ENCODE measurements around the gene SLC16A6. TPM values are rescaled to one million over a fixed set of nuclear protein-coding genes. Genes with fewer than 3 reads are reported as not detected.

Gene SLC16A6
- total and polyA plus RNA-seq, 2 of the 4 experiments (the other 2 are of a cell fraction), result 0.22 to 0.54 TPM

- peak within 1 kb of the TSS; percentile 81 for H4K91ac ChIP-seq (ENCODE audit: insufficient read depth, low read depth, low read length)
- peak within 1 kb of the TSS; percentile 99 for H2AFZ ChIP-seq (replicated peaks; ENCODE audit: low read length, poor library complexity)
- no peaks in the 10 kb centered on the region for H3K27me3 ChIP-seq (ENCODE audit: control insufficient read depth, insufficient read depth, low read length)
- H2AK5ac ChIP-seq (ENCODE audit: low read depth, low read length), result peak within 1 kb of the TSS; percentile 94
- peak within 1 kb of the TSS; percentile 93 for H3K4ac ChIP-seq (ENCODE audit: low read depth, low read length)
- no peaks in the 10 kb centered on the region for H3K9me3 ChIP-seq (ENCODE audit: control insufficient read depth, insufficient read depth, low read length)
- ATAC-seq (ENCODE audit: low read depth) (peak; percentile 98), DNase-seq (peak; percentile 91)
- no peak within 1 kb of the TSS; the same call in 2 of the 3 replicates for H2BK15ac ChIP-seq (ENCODE audit: low read depth, low read length)
- peak within 1 kb of the TSS; percentile 70 for H3K56ac ChIP-seq (ENCODE audit: extremely low read depth, insufficient read depth, low read length)
- H3K18ac ChIP-seq (ENCODE audit: low read depth, low read length), result peak within 1 kb of the TSS; percentile 25
- POLR2A ChIA-PET (ENCODE audit: unreplicated experiment), result interaction anchor here (0.5 to 0.6 kb wide), 2 partner anchors 127 to 334 kb away, joined by 4 to 5 read pairs; no protein-coding TSS in a partner anchor
- WGBS, 2 experiments (ENCODE audit: extremely low coverage in 2 of 2, insufficient read length in 1 of 2), result 1% methylated on average over 31 of the region's 97 CpGs; no CpG with 5 or more reads in 1 of the 2 experiments
- peaks cover 13 to 39% of the 10 kb centered on the region in 2 experiments; a peak in 3 of 4 replicates for H3K79me1 ChIP-seq (ENCODE audit: low read depth in 1 of 2, low read length in 2 of 2)
- H3K4me3 ChIP-seq (ENCODE audit: insufficient read depth, low read depth, low read length), result peak within 1 kb of the TSS; percentile 78
- H4K8ac ChIP-seq (ENCODE audit: low read depth in 2 of 2, low read length in 2 of 2), result peak within 1 kb of the TSS; percentile 75 to 93
- H3K14ac ChIP-seq (replicated peaks; ENCODE audit: low read depth, low read length), result peak within 1 kb of the TSS; percentile 98
- H3K36me3 ChIP-seq (ENCODE audit: control insufficient read depth, insufficient read depth, low read length), result peaks cover 3% of the 10 kb centered on the region; the same call in 1 of the 2 replicates
- H3K23ac ChIP-seq (ENCODE audit: low read depth, low read length), result peak within 1 kb of the TSS; percentile 85
- peak within 1 kb of the TSS; percentile 54 for H4K5ac ChIP-seq (ENCODE audit: low read depth, low read length)
- peak within 1 kb of the TSS; percentile 73 for H2BK5ac ChIP-seq (ENCODE audit: low read depth, low read length, poor library complexity, severe bottlenecking)
- H3K9ac ChIP-seq (ENCODE audit: low read depth, low read length), result peak within 1 kb of the TSS; percentile 93
- H2BK120ac ChIP-seq (ENCODE audit: low read depth, low read length), result peak within 1 kb of the TSS; percentile 20; the same call in 1 of the 2 replicates
- dilution Hi-C loops (cut with HindIII; ENCODE audit: low sequenced_read_pairs, unreplicated experiment) (no loop called here), intact Hi-C loops (cut with micrococcal nuclease) (loop anchor here (5.0 kb wide), 1 partner anchor 75 kb away; no protein-coding TSS in a partner anchor), in situ Hi-C loops (cut with MboI; ENCODE audit: low sequenced_read_pairs) (no loop called here)
- H3K27ac ChIP-seq (ENCODE audit: insufficient read depth, low read length), result peak within 1 kb of the TSS; percentile 86
- H3K4me1 ChIP-seq (ENCODE audit: control insufficient read depth, insufficient read depth, low read length), result no peaks in the 10 kb centered on the region
- peaks cover 9% of the 10 kb centered on the region for H3K9me1 ChIP-seq (ENCODE audit: insufficient read depth, low read length)
- peak within 1 kb of the TSS; percentile 93 for H2AK9ac ChIP-seq (replicated peaks; ENCODE audit: low read depth, low read length, poor library complexity)
- H2BK20ac ChIP-seq (ENCODE audit: low read depth, low read length), result no peak within 1 kb of the TSS
- peak within 1 kb of the TSS; percentile 92 for H3K4me2 ChIP-seq (ENCODE audit: low read depth, low read length)
- CTCF ChIA-PET, result interaction anchor here (0.8 kb wide), 1 partner anchor 151 kb away, joined by 3 read pairs; no protein-coding TSS in a partner anchor
- H4K20me1 ChIP-seq (ENCODE audit: insufficient read depth, low read length), result no peaks in the 10 kb centered on the region
- no TSS peak for BruUV-seq (replicated peaks)
- TF ChIP-seq ELK1 (IDR thresholded peaks at IDR 0.05; ENCODE audit: borderline replicate concordance, low read depth, low read length) (no peak), RAD21 (IDR thresholded peaks at IDR 0.05; ENCODE audit: low read length) (no peak), POLR2A (IDR thresholded peaks at IDR 0.05; ENCODE audit: low read depth, low read length) (peak; percentile 81), BHLHE40 (IDR thresholded peaks at IDR 0.05; ENCODE audit: low read depth, low read length) (peak; percentile 68), RFX5 (IDR thresholded peaks at IDR 0.05; ENCODE audit: low read depth, low read length) (no peak), FOS (IDR thresholded peaks at IDR 0.05; ENCODE audit: low read depth, low read length) (peak; percentile 20; the same call in 1 of the 2 replicates), NFE2L2 (IDR thresholded peaks at IDR 0.05; ENCODE audit: low read depth, low read length) (no peak), MAZ (IDR thresholded peaks at IDR 0.05; ENCODE audit: borderline replicate concordance, low read depth, low read length) (peak; percentile 39), CHD1 (IDR thresholded peaks at IDR 0.05; ENCODE audit: low read depth, low read length) (no peak), SMC3 (IDR thresholded peaks at IDR 0.05; ENCODE audit: low read depth, low read length) (no peak), MXI1 (IDR thresholded peaks at IDR 0.05; ENCODE audit: borderline replicate concordance, low read depth, low read length) (peak; percentile 82)
- TF ChIP-seq, protein P1, sequence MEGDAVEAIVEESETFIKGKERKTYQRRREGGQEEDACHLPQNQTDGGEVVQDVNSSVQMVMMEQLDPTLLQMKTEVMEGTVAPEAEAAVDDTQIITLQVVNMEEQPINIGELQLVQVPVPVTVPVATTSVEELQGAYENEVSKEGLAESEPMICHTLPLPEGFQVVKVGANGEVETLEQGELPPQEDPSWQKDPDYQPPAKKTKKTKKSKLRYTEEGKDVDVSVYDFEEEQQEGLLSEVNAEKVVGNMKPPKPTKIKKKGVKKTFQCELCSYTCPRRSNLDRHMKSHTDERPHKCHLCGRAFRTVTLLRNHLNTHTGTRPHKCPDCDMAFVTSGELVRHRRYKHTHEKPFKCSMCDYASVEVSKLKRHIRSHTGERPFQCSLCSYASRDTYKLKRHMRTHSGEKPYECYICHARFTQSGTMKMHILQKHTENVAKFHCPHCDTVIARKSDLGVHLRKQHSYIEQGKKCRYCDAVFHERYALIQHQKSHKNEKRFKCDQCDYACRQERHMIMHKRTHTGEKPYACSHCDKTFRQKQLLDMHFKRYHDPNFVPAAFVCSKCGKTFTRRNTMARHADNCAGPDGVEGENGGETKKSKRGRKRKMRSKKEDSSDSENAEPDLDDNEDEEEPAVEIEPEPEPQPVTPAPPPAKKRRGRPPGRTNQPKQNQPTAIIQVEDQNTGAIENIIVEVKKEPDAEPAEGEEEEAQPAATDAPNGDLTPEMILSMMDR (conservative IDR thresholded peaks at IDR 0.05; ENCODE audit: low read depth, low read length), result no peak
- TF ChIP-seq, protein P2, sequence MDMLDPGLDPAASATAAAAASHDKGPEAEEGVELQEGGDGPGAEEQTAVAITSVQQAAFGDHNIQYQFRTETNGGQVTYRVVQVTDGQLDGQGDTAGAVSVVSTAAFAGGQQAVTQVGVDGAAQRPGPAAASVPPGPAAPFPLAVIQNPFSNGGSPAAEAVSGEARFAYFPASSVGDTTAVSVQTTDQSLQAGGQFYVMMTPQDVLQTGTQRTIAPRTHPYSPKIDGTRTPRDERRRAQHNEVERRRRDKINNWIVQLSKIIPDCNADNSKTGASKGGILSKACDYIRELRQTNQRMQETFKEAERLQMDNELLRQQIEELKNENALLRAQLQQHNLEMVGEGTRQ (IDR thresholded peaks at IDR 0.05; ENCODE audit: low read depth, low read length), result peak; percentile 50
These were observed 43.3 kb downstream of the SLC16A6 start, which contains the start of gene AMZ2 for GRCh38 chr17:68247445-68248198. AMZ2 (plus strand) TSS chr17:68248043; CDS start chr17:68250188, 2,145 bp downstream.
